GM18873 (cell line): ENCODE measurements around the gene IRF8.

Experiments
- ATAC-seq: cut with Tn5 transposase; IDR thresholded peaks from one replicate; pipeline ENCODE4 v1.9.1; 2021; ENCODE audit warnings: mild to moderate bottlenecking, moderate library complexity, moderate number of reproducible peaks; ENCODE audit not compliant: unreplicated experiment, low FRiP score

IRF8 gene

GRCh38 chr16:85911251-85911930 lies 12.4 kb downstream of the IRF8 start:
- no peak for ATAC-seq

GRCh38 chr16:85912211-85912974 lies 13.4 kb downstream of the IRF8 start:
- no peak for ATAC-seq

DNA sequence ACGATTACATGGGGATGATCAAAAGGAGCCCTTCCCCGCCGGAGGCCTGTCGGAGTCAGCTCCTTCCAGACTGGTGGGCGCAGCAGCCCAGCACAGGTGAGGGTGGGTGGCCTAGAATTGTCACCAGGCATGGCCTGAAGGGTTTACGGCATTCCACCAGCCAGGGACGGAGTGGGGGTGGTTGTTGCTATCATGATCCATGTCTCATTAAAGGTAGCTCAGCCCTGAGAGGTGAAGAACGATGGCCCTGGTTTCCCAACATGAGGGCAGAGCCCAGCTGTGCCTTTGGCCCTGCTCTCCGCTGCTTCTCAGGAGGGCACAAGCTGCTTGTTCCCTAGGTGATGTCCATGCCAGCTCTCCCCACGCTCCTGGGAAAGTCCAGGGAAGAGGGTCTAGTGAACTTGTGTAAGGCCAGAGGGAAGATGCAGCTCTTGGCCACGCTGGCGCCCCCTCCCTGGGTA lies 14.2 kb downstream of the IRF8 start:
- ATAC-seq, result no peak

GRCh38 chr16:85913688-85914422 lies 14.9 kb downstream of the IRF8 start:
- no peak for ATAC-seq

DNA sequence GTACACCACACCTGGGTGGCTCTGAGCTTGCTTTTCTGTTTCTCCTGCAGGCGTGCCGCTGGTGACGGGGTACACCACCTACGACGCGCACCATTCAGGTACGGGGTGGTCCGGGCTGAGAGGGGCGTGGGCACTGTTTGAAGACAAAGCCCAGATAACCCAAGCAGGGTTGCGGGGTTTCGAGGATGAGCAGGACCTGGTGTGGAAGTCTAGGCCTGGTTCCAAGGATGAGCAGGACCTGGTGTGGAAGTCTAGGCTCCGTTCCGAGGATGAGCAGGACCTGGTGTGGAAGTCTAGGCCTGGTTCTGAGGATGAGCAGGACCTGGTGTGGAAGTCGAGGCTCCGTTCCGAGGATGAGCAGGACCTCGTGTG lies 15.4 kb downstream of the IRF8 start:
- ATAC-seq, result no peak

GRCh38 chr16:85915125-85915845 lies 16.3 kb downstream of the IRF8 start:
- no peak for ATAC-seq

GRCh38 chr16:85916141-85916890 lies 17.4 kb downstream of the IRF8 start:
- no peak for ATAC-seq

DNA sequence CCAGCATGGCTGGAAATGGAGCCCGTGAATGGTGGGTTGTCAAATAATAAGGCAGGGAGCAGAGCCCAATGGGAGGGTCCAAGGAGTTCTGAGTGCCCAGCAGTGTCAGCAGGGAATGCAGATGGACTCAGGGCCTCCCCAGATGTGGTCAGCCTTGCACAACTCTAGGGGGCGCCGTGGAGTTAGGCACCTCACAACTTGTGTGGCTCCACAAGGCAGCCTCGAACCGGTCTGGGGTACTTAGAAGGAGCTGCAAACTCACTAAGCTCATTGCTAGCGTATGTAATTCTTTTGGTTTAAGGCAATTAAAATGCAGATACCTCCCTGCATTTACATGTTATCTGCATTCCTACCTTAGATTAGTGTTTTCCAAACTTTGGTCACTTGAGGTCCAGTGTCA lies 18.1 kb downstream of the IRF8 start:
- no peak for ATAC-seq

DNA sequence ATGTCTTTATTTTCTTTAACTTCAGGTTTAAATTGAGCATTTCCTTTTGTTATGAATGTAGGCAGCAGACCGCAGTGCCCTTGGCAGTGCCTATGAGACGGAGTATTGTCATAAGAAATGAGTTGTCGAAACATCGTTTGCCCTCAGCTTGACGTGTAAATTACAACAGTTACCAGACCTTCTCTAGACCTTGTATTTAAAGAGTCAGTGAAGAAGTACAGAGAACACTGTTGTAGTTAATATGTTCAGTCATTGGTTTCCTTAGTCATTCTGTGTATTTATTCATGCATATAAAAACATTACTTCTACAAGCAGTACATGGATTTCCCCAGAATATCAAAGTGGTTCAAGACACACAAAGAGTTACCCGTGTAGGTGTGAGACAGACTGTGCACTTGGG lies 19.0 kb downstream of the IRF8 start:
- no peak for ATAC-seq

DNA sequence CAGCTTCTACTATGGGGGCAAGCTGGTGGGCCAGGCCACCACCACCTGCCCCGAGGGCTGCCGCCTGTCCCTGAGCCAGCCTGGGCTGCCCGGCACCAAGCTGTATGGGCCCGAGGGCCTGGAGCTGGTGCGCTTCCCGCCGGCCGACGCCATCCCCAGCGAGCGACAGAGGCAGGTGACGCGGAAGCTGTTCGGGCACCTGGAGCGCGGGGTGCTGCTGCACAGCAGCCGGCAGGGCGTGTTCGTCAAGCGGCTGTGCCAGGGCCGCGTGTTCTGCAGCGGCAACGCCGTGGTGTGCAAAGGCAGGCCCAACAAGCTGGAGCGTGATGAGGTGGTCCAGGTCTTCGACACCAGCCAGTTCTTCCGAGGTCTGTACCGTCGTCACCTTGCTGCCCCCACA lies 19.5 kb downstream of the IRF8 start:
- ATAC-seq, result no peak

- no peak for ATAC-seq
Observed at GRCh38 chr16:85919271-85920267, 20.6 kb downstream of the IRF8 start.

GRCh38 chr16:85921026-85921425 lies 22.1 kb downstream of the IRF8 start:
- no peak for ATAC-seq

GRCh38 chr16:85923153-85924021 lies 24.4 kb downstream of the IRF8 start:
- ATAC-seq, result no peak

- no peak for ATAC-seq
Observed at GRCh38 chr16:85924675-85925074, 25.7 kb downstream of the IRF8 start.

- no peak for ATAC-seq
Observed at GRCh38 chr16:85926370-85926769, 27.4 kb downstream of the IRF8 start.

- no peak for ATAC-seq
Observed at GRCh38 chr16:85927371-85927770, 28.4 kb downstream of the IRF8 start.

- ATAC-seq, result no peak
Observed at GRCh38 chr16:85927959-85928358, 29.0 kb downstream of the IRF8 start.

DNA sequence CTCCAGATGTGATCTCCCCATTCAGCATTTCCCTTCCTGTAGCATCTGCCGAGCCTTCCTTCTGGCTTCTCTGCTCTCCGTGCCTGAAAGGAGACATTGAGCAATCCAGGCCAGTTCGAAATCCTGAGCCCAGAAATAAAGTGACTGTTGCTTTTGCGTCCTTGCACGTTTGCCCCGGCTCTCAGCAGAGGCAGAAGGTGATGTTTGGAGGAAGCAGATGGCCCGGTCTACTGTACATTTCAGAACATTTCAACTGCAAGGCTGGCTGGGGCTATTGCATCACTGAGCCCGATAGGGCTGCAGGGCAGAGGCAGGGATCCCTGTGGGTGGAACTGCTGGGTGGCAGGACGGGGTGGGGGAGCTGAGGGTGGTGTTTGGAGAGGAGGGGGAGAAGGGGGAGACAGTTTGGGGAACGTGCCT lies 29.4 kb downstream of the IRF8 start:
- no peak for ATAC-seq
